GM21360 (cell line): ENCODE measurements around the gene C1orf159.
"Not testable (repeated sequence)": the region's sequence is repeated elsewhere in the genome, so short reads cannot be mapped to it uniquely, and the experiment has no call there.

Experiments used
- ATAC-seq: cut with Tn5 transposase; IDR thresholded peaks from one replicate; pipeline ENCODE4 v1.9.1; 2021; ENCODE audit warnings: mild to moderate bottlenecking, moderate library complexity; ENCODE audit not compliant: unreplicated experiment

Gene C1orf159

DNA sequence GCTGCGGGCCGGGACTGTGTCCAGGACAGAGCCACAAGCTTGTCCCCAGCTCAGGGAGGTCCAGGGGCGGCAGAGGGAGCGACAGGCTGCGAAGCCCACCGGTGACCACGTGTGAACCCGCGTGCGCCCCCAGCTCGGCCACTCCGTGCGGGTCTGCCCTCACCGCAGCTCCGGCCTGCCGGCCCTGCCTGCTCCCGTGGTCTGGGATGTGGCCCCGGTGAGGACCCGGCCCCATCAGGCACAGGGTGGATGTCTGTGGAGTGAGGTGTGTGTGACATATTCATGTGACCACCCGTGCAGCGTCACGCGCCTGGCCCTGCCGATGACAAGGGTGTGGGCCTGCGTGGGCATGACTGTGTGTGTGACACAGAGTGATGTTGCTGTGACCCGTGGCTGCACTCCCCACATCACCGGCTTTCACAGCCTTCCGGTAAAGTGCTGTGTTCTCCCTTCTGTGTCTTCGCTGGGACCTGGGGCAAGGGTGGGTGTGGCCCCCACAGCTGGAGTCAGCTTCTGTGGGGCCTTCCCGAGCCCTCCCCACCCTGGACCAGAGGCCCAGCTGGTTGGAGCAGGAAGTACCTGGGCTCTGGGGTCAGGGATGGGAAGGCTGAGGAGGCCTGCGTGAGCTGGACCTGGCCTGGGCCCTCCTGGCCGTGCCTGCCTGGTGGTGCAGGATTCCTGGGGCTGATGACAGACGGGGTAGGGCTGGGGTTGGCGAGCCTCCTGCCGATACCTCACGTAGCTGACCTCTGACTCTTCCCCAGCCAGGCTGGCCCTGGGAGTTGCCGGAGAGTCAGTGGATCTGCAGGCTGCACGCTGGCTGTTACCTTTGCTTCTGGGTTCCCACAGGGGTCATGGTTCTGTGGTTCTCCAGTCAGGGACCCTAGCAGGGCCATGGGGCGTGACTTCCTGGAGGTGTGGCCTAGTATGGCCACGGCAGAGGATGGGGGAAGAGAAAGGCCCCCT is 45.9 kb downstream of the C1orf159 start:
- peak; percentile 7 for ATAC-seq

DNA sequence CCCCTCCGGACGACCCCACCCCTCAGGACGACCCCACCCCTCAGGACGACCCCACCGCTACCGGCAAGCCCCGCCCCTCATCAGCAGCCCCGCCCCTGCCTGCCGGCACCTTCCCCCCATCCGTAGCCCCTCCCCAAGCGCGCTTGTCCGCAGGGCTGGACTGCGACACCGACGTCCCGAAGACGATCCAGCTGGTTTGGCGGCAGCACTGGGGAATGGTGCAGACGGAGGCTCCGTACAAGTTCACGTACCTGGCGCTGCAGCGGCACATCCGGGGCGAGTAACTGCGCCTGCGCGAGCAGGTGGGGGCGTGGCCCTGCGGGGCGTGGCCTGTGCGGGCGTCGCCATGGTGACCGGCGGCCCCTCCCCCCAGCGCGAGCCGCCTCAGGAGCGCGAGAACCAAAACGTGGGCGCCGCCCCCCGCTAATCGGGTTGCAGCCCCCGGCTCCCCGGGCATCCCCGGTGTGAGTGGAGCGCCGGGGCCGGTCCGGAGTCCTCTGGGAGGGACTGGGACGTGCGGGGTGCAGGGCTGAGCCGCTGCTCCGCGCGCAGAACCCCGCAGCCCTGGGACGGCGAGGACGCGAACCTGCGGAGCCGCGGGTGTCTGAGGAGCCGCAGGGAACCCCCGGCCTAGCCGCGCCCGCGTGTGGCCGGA is 46.7 kb downstream of the C1orf159 start:
- peak; percentile 52 for ATAC-seq

DNA sequence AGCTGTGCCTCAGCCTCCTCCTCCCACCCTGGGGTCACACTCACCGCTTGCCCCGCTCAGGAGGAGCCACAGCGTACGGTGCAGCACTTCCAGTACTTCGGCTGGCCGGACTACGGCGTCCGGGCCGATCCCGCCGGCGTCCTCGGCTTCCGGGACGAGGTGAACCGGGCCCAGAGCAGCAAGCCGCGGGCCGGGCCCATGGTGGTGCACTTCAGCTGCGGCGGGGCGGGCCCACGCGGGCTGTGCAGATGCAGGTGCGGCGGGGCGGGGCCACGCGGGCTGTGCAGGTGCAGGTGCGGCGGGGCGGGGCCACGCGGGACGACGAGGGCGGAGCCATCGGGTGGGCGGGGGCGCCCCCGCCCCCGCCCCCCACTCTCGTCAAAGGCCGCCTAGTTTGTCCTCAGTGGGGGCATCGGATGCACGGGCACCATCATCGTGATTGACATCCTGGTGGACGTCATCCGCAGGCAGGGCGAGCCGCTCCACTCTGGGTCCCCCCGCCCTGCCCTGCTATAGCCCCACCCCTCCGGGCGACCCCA is 47.3 kb downstream of the C1orf159 start:
- ATAC-seq, result no peak

DNA sequence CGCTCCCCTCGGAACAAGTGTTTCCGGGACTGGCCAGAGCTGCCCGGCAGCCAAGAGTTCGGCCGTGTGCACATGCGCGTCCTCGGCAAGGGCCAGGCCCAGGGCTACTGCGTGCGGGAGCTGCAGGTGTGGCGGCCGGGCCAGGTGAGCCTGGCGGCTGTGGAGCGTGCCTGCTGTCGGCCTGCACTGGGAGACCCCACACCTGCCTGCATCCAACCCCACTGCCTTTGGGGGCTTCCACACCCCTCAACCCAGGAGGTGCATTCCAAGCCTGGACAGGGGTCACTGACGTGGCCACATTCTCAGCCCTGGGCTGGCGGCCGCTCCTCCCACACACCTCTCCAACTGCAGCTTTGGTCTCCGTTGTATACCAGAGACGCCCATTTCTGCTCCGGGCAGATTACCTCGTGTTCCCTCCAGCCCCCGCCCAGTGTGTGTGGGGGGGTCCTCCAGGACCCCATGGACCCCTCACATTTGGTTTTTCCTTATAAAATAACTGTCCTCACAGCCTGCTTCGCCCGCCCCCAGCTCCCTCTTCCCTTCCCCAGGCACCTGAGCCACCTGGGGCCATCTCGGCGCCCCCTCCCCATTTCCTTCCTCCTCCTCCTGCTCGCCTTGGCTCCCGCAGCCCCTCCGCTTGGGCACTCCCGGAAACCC is 47.9 kb downstream of the C1orf159 start:
- no peak for ATAC-seq

DNA sequence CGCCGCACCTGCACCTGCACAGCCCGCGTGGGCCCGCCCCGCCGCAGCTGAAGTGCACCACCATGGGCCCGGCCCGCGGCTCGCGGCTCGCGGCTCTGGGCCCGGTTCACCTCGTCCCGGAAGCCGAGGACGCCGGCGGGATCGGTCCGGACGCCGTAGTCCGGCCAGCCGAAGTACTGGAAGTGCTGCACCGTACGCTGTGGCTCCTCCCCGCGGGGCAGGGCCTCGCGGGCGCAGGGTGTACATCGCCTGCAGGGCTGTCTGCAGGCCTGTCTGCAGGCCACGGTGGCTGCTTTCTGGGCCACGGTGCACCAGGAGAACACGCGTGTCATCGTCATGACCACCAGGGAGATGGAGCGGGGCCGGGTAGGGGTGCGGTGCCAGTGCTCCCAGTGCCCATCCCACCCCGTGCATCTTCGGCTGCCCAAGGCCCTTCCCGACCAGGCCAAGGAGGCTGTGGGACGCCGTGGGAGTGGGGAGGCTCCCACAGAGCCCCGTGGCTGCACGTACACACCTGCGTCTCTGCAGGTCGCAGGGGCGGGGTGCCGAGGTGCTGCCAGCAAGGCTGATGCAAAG is 48.5 kb downstream of the C1orf159 start:
- no peak for ATAC-seq

DNA sequence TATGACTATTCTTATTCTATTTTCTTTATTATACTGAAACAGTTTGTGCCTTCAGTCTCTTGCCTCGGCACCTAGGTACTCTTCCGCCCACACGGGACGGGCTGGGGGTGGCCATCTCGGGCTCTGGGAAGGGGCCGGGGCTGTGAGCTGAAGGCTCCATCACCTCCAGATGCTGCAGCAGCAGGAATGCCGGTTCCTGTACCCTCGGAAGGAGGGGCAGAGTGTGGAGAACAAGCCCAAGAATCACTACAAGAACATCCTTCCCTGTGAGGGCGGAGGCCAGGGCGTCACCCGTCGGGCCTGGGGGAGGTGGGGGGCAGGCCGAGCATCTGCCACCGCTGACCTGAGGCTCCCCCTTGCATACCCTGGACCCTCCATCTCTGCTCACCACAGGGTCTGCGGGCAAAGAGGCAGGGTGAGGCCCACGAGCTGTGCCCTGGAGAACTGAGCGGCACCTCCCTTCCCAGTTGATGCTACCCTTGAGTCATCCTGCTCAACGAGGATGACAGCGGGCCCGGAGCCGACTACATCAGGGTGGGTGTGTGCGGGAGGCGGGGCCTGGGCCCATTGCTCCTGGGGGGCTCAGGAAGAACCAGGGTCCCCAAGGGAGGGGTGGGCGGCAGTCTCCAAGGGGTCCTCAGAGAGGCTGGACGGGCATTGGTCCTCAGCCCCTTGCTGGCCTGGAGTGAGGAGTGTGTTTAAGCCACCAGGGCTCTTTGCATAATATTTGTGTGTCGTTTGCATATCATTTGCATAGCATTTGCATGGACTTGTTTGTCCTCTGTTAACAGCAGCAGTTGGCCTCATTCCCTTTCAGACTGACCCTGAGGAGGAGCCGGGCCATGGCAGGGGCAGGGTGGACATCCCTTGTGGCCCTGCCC is 49.2 kb downstream of the C1orf159 start:
- ATAC-seq, result no peak

DNA sequence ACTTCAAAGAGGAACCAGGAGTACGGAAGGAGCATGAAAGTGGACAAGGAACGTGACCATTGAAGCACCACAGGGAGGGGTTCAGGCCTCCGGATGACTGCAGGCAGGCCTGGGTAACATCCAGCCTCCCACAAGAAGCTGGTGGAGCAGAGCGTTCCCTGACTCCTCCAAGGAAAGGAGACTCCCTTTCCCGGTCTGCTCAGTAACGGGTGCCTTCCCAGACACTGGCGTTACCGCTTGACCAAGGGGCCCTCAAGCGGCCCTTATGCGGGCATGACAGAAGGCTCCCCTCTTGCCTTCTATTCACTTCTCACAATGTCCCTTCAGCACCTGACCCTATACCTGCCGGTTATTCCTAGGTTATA is 50.0 kb downstream of the C1orf159 start:
- not testable (repeated sequence) for ATAC-seq

DNA sequence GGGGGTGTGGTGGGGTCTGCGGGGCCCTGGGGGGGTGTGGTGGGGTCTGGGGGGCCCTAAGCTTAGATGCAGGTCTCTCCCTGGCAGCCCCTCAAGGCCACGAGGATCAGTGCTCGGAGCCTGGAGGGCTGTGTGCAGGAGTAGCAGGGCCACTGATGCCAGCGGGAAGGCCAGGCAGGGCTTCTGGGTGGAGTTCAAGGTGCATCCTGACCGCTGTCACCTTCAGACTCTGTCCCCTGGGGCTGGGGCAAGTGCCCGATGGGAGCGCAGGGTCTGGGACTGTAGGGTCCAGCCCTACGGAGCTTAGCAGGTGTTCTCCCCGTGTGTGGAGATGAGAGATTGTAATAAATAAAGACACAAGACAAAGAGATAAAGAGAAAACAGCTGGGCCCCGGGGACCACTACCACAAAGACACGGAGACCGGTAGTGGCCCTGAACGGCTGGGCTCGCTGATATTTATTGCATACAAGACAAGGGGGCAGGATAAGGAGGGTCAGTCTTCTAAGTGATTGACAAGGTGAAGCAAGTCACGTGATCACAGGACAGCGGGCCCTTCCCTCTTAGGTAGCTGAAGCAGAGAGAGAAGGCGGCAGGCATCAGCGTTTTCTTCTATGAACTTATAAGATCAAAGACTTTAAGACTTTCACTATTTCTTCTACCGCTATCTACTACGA is 50.5 kb downstream of the C1orf159 start:
- no peak for ATAC-seq

DNA sequence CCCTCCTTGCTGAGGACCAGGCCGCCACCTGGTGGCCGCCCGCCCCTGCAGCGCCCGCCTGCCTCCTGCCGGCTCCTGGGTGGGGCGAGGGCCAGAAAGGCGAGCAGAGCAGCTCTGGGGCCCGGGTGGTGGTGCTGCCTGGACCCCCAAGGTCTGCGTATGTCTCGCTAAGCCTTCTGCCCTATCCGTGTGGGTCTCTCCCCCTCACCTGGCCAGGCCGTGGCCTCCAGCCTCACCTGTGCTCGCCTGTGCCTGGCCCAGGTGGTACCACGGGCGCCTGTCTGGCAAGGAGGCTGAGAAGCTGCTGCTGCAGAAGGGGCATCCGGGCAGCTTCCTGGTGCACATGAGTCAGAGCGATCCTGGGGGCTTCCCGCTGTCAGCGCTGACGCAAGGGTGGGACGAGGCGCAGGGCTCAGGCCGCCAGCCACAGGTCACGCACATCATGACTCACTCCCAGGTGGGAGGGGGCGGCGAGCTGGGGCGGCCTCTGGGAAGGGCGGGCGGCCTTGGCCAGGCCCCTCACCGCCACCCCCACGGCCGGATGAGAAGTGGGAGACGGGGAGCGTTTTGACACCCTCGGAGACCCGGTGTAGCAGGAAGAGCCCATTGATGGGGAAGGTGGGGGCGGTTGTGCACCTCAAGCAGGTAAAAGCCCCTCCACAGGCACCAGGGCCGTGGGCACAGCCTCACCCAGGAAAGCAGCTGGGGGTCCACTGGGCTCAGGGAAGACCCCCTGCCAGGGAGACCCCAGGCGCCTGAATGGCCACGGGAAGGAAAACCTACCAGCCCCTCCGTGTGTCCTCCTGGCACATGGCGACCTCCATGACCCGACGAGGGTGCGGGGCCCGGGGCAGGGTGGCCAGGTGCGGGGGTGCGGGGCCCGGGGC is 51.7 kb downstream of the C1orf159 start:
- peak; percentile 52 for ATAC-seq

DNA sequence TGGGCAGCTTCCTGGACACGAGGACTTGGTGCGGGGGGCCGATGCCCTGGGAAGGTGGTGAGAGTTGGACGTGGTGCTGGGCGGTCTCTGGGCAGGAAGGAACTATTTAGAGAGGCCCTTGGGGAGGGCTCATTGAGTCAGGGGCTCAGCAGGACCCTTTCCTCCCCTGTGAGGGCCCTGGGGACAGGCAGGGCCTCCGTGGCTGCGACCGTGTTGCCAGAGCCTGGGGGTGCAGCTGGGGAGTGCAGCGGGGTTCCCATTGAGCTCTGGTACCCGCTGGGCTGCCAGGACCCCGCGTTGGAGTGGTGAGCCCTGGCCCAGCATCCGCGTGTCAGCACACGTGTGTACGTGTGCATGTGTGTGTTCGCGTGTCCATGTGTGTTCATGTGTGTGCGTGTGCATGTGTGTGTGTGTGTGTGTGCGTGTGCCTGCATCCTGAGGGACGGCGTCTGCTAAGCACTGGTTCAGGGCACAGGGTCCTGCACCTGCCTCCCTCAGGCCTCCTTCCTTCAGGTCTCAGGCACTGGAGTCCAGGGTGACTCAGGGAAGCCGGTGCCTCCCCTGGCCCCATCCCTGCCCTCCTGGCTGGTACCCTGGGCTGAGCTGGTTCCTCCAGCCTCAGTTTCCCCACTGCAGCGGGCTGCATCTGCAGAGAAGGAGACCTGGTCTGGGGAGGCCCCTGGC is 52.5 kb downstream of the C1orf159 start:
- no peak for ATAC-seq

DNA sequence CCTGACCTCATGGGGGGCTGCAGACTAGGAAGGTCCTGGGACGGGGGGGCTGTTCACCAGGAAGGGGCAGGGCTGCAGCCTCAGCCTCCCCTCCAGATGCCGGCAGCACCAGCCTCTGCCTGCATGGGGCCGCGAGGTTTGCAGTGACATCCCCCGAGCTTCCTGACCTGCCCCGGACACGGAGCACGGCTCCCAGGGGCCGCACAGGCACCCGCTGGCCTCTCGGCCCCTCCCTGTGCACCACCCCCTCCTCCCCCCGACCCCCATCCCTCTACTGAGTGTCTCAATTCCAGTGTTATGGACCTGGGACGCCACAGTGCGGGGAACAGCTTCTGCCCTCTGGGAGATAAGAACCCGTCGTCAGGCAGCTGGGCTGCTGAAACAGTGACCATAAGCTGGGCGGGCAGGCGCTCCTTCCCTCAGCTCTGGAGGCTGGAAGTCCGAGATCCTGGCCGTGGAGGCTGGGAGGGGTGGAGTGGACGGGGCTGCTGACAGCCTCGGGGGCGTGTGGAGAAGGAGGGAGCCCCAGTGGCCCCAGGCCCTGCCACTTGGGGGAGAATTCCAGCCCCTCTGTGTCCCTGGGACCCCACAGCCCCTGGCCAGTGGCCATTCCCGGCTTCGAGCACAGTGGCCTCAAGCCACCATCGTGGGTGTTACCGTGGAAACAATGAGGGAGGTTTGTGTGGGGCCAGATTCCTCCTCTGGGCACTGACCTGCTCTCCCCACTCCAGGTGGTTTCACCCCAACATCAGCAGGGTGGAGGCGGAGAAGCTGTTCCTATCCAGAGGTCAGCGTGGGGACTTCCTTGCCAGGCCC is 53.3 kb downstream of the C1orf159 start:
- ATAC-seq, result no peak

DNA sequence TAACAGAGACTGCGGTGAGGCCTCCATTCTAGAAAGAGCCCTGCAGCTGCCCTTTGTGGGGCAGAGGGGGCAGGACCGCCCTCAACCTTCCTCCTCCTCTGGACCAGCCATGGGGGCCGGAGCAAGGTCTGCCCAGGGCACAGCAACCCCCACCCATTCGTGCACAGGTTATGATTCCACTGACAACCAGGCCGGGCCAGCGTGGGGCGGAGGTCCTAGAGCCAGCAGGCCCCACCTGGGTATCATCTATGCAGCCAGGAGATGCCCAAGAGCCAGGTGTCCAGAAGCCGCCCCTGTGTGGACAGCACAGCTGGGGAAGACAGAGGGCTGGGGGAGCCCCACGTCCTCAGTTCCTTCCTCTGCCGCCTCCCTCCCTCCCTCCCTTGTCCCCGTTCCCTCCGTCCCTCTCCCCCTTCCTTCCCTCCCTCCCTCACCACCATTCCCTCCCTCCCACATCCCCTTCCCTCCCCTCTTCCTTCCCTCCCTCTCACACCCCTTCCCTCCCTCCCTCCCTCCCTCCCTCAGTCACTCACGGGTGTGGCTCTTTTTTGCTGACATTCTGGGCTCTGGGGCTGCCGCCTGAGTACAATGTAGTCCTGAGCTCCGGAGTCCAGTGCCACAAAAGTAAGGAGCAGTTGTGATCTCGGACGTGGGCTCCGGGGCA is 54.1 kb downstream of the C1orf159 start:
- ATAC-seq, result no peak

DNA sequence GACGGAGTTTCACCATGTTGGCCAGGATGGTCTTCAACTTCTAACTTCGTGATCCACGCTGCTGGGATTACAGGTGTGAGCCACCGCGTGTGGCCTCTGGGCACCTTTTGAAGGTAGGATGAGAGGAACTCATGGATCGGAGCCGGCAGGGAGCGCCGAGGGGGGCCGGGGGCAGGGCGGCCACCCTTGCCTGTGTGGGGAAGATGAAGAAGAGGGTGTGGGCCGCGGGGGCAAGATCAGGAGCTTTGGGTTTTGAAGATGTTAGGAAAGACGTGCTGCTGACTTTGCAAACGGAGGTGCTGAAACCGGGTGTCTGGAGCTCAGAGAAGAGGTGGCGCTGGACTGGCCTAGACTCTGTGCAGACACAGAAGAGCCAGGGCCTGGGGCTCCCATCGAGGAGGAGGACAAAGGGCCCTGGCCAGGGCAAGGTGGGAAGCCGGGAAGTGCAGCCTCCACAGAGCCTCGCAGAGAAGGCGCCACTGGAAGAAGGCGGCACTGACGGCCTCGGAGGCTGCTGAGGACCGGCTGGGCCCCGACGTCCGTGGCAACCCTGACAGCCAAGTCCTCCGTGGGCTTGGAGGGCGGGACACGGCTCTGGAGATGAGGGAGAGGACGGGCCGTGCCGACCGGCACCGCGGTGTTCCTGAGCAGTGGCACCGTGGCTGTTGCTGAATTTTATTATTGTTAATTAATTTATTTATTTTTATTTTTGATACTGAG is 55.4 kb downstream of the C1orf159 start:
- no peak for ATAC-seq

DNA sequence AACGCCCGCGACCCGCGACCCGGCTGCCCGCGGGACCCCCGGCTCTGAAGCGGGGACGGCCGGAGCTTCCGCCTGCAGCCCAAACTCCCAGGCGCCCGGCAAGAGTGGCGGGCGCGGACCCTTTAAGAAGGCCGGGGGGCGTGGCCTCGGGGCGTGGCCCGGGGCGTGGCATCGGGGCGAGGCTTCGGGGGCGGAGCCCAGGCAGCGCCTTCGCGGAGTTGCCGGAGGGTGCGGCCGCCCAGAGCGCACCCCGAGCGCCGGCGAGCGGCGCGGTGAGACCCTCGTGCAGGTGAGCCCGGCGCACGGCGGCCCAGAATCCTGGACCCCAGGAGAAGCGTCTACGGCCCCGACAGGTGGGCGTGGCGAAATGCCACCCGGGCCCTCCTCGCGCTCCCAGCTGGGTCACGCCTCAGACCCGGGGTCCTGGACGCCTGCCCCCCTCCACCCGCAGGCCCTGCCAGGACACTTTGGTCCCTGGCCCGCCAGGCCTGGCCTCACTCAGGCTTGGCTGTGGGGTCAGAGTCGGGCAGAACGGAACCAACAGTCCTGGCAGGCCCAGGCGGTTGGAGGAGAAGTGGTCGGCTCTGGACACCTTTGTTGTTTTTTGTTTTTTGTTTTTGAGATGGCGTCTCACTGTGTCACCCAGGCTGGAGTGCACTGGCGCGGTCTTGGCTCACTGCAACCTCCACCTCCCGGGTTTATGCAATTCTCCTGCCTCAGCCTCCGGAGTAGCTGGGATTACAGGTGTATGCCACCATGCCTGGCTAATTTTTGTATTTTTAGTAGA is 56.2 kb downstream of the C1orf159 start:
- ATAC-seq, result peak; percentile 56

DNA sequence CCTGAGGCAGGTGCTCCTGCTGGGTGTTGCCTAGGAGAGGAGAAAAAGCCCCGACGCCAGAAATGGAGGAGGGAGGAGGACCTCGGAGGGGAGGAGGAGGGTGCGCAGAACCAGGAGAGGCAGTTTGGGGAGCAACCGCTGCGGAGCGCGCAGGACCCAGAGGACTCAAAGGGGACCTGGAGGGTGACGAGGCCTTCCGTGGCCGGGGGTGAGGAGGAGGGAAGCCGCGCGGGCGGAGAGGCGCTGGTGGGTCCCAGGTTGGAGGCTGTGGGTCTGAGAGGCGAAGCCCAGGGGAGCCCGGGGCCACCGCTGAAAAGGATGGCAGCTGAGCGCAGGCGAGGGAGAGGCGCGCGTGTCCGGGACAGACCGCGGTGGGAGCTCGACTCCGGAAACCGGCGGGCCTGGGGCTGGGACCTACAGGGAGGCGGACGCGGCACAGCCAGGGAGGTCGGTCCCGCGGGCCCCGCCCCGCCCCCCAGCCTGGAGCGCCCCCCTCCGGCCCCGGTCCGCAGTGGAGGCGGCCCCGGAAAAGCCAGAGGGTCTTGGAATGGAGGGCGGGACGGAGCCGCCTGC is 56.9 kb downstream of the C1orf159 start:
- peak; percentile 28 for ATAC-seq
